GM23338 (cell line): ENCODE data around the gene CDK18.

Experiments
- CREB1 ChIP-seq: fragments of 250-450 bp; sonication (Bioruptor Pico); IDR thresholded peaks from 2 replicates; pipeline ENCODE4 v1.5.0; 2020; ENCODE audit warnings: low read depth, mild to moderate bottlenecking, moderate library complexity
- EZH2 ChIP-seq: fragments of 200-600 bp; sonication (generic); IDR thresholded peaks from one replicate; pipeline ENCODE4 v1.8.0; 2017; ENCODE audit warnings: antibody characterized with exemption, mild to moderate bottlenecking, low read depth; ENCODE audit not compliant: unreplicated experiment
- EZH2phosphoT487 ChIP-seq: fragments of 200-600 bp; sonication (generic); IDR thresholded peaks from one replicate; pipeline ENCODE4 v1.8.1; 2018; ENCODE audit warnings: antibody characterized with exemption; ENCODE audit not compliant: unreplicated experiment
- JUNB ChIP-seq: IDR thresholded peaks from one replicate; pipeline ENCODE4 v1.6.1; 2016; ENCODE audit warnings: antibody characterized with exemption; ENCODE audit not compliant: unreplicated experiment
- TF ChIP-seq, protein P1 (sequence below): IDR thresholded peaks from one replicate; pipeline ENCODE4 v1.6.1; 2018; ENCODE audit warnings: antibody characterized with exemption; ENCODE audit not compliant: unreplicated experiment
- TF ChIP-seq, protein P2 (sequence below), 2 experiments: fragments of 200-600 bp in 1 of 2; sonication (generic) in 1 of 2; conservative IDR thresholded peaks; 2 replicates each; pipeline versions ENCODE4 v1.5.1 to v1.6.1; 2016 to 2017; ENCODE audit warnings: antibody characterized with exemption in 2 of 2, low read depth in 2 of 2, mild to moderate bottlenecking in 2 of 2, moderate library complexity in 1 of 2
- TF ChIP-seq, protein P3 (sequence below): IDR thresholded peaks from 2 replicates; pipeline ENCODE4 v1.6.1; 2016; ENCODE audit warnings: antibody characterized with exemption

DNA sequence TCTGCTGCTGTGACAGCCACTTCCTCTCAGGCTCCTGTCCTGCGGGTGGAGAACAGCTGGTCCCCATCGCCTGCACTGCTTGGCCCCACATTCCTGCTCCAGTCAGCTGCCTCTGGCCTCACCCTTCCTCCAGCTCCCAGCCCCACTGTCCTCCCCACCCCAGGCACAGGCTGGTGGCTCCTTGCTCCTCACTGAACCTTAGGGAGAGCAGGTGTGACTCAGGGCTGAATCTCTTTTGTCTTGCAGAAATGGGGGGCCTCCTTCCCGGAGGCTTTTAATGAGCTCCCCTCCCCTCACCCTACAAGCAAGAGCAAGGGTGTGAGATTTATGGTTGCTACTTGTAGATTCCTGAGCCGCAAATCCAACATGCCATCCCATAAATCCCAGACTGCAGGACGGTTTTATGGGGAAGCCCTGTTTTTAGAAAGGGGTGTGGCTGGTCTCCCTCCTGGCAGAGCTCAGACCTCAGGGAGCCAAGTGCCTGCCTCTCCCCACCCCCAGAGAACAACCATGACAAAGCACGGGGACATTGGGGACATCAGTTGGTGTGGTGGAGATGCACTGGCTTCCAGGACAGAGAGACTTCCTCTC is 15.2 kb downstream of the CDK18 start:
- TF ChIP-seq, protein P1, sequence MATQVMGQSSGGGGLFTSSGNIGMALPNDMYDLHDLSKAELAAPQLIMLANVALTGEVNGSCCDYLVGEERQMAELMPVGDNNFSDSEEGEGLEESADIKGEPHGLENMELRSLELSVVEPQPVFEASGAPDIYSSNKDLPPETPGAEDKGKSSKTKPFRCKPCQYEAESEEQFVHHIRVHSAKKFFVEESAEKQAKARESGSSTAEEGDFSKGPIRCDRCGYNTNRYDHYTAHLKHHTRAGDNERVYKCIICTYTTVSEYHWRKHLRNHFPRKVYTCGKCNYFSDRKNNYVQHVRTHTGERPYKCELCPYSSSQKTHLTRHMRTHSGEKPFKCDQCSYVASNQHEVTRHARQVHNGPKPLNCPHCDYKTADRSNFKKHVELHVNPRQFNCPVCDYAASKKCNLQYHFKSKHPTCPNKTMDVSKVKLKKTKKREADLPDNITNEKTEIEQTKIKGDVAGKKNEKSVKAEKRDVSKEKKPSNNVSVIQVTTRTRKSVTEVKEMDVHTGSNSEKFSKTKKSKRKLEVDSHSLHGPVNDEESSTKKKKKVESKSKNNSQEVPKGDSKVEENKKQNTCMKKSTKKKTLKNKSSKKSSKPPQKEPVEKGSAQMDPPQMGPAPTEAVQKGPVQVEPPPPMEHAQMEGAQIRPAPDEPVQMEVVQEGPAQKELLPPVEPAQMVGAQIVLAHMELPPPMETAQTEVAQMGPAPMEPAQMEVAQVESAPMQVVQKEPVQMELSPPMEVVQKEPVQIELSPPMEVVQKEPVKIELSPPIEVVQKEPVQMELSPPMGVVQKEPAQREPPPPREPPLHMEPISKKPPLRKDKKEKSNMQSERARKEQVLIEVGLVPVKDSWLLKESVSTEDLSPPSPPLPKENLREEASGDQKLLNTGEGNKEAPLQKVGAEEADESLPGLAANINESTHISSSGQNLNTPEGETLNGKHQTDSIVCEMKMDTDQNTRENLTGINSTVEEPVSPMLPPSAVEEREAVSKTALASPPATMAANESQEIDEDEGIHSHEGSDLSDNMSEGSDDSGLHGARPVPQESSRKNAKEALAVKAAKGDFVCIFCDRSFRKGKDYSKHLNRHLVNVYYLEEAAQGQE, result no peak
- TF ChIP-seq, protein P2, sequence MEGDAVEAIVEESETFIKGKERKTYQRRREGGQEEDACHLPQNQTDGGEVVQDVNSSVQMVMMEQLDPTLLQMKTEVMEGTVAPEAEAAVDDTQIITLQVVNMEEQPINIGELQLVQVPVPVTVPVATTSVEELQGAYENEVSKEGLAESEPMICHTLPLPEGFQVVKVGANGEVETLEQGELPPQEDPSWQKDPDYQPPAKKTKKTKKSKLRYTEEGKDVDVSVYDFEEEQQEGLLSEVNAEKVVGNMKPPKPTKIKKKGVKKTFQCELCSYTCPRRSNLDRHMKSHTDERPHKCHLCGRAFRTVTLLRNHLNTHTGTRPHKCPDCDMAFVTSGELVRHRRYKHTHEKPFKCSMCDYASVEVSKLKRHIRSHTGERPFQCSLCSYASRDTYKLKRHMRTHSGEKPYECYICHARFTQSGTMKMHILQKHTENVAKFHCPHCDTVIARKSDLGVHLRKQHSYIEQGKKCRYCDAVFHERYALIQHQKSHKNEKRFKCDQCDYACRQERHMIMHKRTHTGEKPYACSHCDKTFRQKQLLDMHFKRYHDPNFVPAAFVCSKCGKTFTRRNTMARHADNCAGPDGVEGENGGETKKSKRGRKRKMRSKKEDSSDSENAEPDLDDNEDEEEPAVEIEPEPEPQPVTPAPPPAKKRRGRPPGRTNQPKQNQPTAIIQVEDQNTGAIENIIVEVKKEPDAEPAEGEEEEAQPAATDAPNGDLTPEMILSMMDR (conservative IDR thresholded peaks at IDR 0.05; ENCODE audit: low read depth in 2 of 2), result no peak
- TF ChIP-seq EZH2 (no peak), EZH2phosphoT487 (no peak), JUNB (no peak), CREB1 (CRISPR knock-in tag) (no peak)
- TF ChIP-seq, protein P3, sequence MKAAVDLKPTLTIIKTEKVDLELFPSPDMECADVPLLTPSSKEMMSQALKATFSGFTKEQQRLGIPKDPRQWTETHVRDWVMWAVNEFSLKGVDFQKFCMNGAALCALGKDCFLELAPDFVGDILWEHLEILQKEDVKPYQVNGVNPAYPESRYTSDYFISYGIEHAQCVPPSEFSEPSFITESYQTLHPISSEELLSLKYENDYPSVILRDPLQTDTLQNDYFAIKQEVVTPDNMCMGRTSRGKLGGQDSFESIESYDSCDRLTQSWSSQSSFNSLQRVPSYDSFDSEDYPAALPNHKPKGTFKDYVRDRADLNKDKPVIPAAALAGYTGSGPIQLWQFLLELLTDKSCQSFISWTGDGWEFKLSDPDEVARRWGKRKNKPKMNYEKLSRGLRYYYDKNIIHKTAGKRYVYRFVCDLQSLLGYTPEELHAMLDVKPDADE, result no peak
